ENCODE measurements around the gene GYG1.

Gene GYG1

DNA sequence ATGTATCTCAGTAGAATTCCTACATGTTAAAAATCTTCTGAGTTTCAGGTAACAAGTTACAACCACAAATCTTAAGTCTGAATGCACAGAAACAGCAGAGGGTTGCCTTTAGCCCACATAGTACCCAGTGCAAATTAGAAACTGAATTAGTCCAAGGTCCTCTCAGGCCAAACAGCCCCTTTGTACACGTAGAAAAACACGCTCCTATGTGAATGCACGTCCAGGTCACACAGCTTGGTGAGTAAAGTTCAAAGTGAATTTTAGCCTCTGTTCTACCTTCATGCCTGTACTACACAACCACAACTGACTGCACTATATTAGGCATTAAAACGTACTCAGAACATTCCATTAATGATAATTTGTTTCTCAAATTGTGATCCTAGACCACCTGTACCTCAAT lies 46.3 kb downstream of the GYG1 start:
- no peak overlapping the region for H3K9ac ChIP-seq (ENCODE audit: low read depth in 1 of 2, low read length in 2 of 2)
- no peak overlapping the region for H3K4me3 ChIP-seq (ENCODE audit: low read length in 2 of 2)
- H3K27me3 ChIP-seq (ENCODE audit: control insufficient read depth in 2 of 2, insufficient read depth in 2 of 2, low read length in 2 of 2) = no peaks in the 10 kb centered on the region
- no peaks in the 10 kb centered on the region for H3K4me1 ChIP-seq (ENCODE audit: control insufficient read depth in 2 of 2, insufficient read depth in 2 of 2, low read length in 2 of 2)
- H3K27ac ChIP-seq (ENCODE audit: low read depth in 2 of 2, low read length in 2 of 2) = no peak overlapping the region
- H3K9me3 ChIP-seq (ENCODE audit: control insufficient read depth in 2 of 2, low read length in 2 of 2) = no peaks in the 10 kb centered on the region
- peaks cover 0 to 8% of the 10 kb centered on the region in 2 donors for H3K36me3 ChIP-seq (ENCODE audit: control insufficient read depth in 2 of 2, insufficient read depth in 2 of 2, low read length in 2 of 2)

GRCh38 chr3:149038322-149038721 lies 47.0 kb downstream of the GYG1 start:
- peaks cover 0 to 8% of the 10 kb centered on the region in 2 donors for H3K36me3 ChIP-seq (ENCODE audit: control insufficient read depth in 2 of 2, insufficient read depth in 2 of 2, low read length in 2 of 2)

GRCh38 chr3:149042789-149043386 lies 51.5 kb downstream of the GYG1 start:
- Histone ChIP-seq H3K36me3 (ENCODE audit: control insufficient read depth in 2 of 2, insufficient read depth in 2 of 2, low read length in 2 of 2) (peaks cover 1 to 3% of the 10 kb centered on the region in 2 donors), H3K4me3 (ENCODE audit: low read length in 2 of 2) (no peak overlapping the region), H3K9ac (ENCODE audit: low read depth in 1 of 2, low read length in 2 of 2) (no peak overlapping the region), H3K27me3 (ENCODE audit: control insufficient read depth in 2 of 2, insufficient read depth in 2 of 2, low read length in 2 of 2) (no peaks in the 10 kb centered on the region), H3K4me1 (ENCODE audit: control insufficient read depth in 2 of 2, insufficient read depth in 2 of 2, low read length in 2 of 2) (no peaks in the 10 kb centered on the region), H3K27ac (ENCODE audit: low read depth in 2 of 2, low read length in 2 of 2) (no peak overlapping the region), H3K9me3 (ENCODE audit: control insufficient read depth in 2 of 2, low read length in 2 of 2) (no peaks in the 10 kb centered on the region)

More at GRCh38 chr3:149038322-149038721, 47.0 kb downstream of the GYG1 start:
- H3K9me3 ChIP-seq (ENCODE audit: control insufficient read depth in 2 of 2, low read length in 2 of 2) = no peaks in the 10 kb centered on the region
- no peaks in the 10 kb centered on the region for H3K27me3 ChIP-seq (ENCODE audit: control insufficient read depth in 2 of 2, insufficient read depth in 2 of 2, low read length in 2 of 2)
- no peak overlapping the region for H3K9ac ChIP-seq (ENCODE audit: low read depth in 1 of 2, low read length in 2 of 2)
- H3K4me3 ChIP-seq (ENCODE audit: low read length in 2 of 2) = no peak overlapping the region
- no peaks in the 10 kb centered on the region for H3K4me1 ChIP-seq (ENCODE audit: control insufficient read depth in 2 of 2, insufficient read depth in 2 of 2, low read length in 2 of 2)
- no peak overlapping the region for H3K27ac ChIP-seq (ENCODE audit: low read depth in 2 of 2, low read length in 2 of 2)

DNA sequence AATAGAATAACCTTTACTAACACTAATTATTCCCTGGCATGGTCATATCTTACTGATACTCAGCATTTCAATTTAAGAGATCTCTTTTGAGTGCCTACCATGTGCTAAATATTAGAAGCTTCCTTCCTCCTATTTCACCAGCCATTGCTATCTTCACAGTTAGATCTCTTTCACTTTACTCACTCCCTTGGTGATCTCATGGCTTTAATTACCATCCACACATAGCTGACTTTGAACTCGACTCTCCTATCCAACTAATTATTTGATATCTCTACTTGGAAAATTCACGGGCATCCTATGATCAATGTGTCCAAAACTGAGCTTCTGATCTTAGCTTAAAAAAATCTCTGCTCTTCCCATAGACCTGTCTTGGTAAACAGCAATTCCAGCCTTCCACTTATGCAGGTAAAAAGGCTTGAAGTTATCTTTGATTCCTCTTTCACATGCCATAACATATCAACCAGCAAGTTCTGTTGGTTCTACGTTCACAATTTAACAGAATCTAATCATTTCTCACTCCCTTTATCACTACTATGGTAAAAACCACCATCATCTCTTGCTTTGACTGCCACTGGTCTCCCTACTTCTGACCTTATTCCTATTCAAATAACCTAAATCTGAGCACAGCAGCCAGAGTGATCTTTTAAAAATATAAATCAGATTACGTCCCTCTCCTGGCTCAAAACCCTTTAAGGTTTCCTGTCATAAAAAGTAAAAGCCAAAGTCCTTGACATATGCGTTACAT lies 53.2 kb downstream of the GYG1 start:
- Histone ChIP-seq H3K27me3 (ENCODE audit: control insufficient read depth in 2 of 2, insufficient read depth in 2 of 2, low read length in 2 of 2) (no peaks in the 10 kb centered on the region), H3K9ac (ENCODE audit: low read depth in 1 of 2, low read length in 2 of 2) (no peak overlapping the region), H3K4me1 (ENCODE audit: control insufficient read depth in 2 of 2, insufficient read depth in 2 of 2, low read length in 2 of 2) (no peaks in the 10 kb centered on the region), H3K27ac (ENCODE audit: low read depth in 2 of 2, low read length in 2 of 2) (no peak overlapping the region), H3K9me3 (ENCODE audit: control insufficient read depth in 2 of 2, low read length in 2 of 2) (no peaks in the 10 kb centered on the region), H3K36me3 (ENCODE audit: control insufficient read depth in 2 of 2, insufficient read depth in 2 of 2, low read length in 2 of 2) (peaks cover 2 to 5% of the 10 kb centered on the region in 2 donors), H3K4me3 (ENCODE audit: low read length in 2 of 2) (no peak overlapping the region)

- Histone ChIP-seq H3K36me3 (ENCODE audit: control insufficient read depth in 2 of 2, insufficient read depth in 2 of 2, low read length in 2 of 2) (peaks cover 0 to 12% of the 10 kb centered on the region in 2 donors), H3K4me3 (ENCODE audit: low read length in 2 of 2) (no peak overlapping the region), H3K27ac (ENCODE audit: low read depth in 2 of 2, low read length in 2 of 2) (no peak overlapping the region), H3K9me3 (ENCODE audit: control insufficient read depth in 2 of 2, low read length in 2 of 2) (no peaks in the 10 kb centered on the region), H3K27me3 (ENCODE audit: control insufficient read depth in 2 of 2, insufficient read depth in 2 of 2, low read length in 2 of 2) (no peaks in the 10 kb centered on the region), H3K4me1 (ENCODE audit: control insufficient read depth in 2 of 2, insufficient read depth in 2 of 2, low read length in 2 of 2) (no peaks in the 10 kb centered on the region), H3K9ac (ENCODE audit: low read depth in 1 of 2, low read length in 2 of 2) (no peak overlapping the region)
Observed at GRCh38 chr3:149055575-149055974, 64.2 kb downstream of the GYG1 start.

GRCh38 chr3:149058198-149058597 lies 66.9 kb downstream of the GYG1 start:
- Histone ChIP-seq H3K4me1 (ENCODE audit: control insufficient read depth in 2 of 2, insufficient read depth in 2 of 2, low read length in 2 of 2) (no peaks in the 10 kb centered on the region), H3K4me3 (ENCODE audit: low read length in 2 of 2) (no peak overlapping the region), H3K27me3 (ENCODE audit: control insufficient read depth in 2 of 2, insufficient read depth in 2 of 2, low read length in 2 of 2) (no peaks in the 10 kb centered on the region), H3K9me3 (ENCODE audit: control insufficient read depth in 2 of 2, low read length in 2 of 2) (no peaks in the 10 kb centered on the region), H3K36me3 (ENCODE audit: control insufficient read depth in 2 of 2, insufficient read depth in 2 of 2, low read length in 2 of 2) (peaks cover 0 to 8% of the 10 kb centered on the region in 2 donors), H3K9ac (ENCODE audit: low read depth in 1 of 2, low read length in 2 of 2) (no peak overlapping the region), H3K27ac (ENCODE audit: low read depth in 2 of 2, low read length in 2 of 2) (no peak overlapping the region)

GRCh38 chr3:149058602-149059001 lies 67.3 kb downstream of the GYG1 start:
- Histone ChIP-seq H3K4me3 (ENCODE audit: low read length in 2 of 2) (no peak overlapping the region), H3K4me1 (ENCODE audit: control insufficient read depth in 2 of 2, insufficient read depth in 2 of 2, low read length in 2 of 2) (no peaks in the 10 kb centered on the region), H3K36me3 (ENCODE audit: control insufficient read depth in 2 of 2, insufficient read depth in 2 of 2, low read length in 2 of 2) (peaks cover 0 to 5% of the 10 kb centered on the region in 2 donors), H3K27ac (ENCODE audit: low read depth in 2 of 2, low read length in 2 of 2) (no peak overlapping the region), H3K27me3 (ENCODE audit: control insufficient read depth in 2 of 2, insufficient read depth in 2 of 2, low read length in 2 of 2) (no peaks in the 10 kb centered on the region), H3K9ac (ENCODE audit: low read depth in 1 of 2, low read length in 2 of 2) (no peak overlapping the region), H3K9me3 (ENCODE audit: control insufficient read depth in 2 of 2, low read length in 2 of 2) (no peaks in the 10 kb centered on the region)

- Histone ChIP-seq H3K27ac (ENCODE audit: low read depth in 2 of 2, low read length in 2 of 2) (no peak overlapping the region), H3K4me1 (ENCODE audit: control insufficient read depth in 2 of 2, insufficient read depth in 2 of 2, low read length in 2 of 2) (no peaks in the 10 kb centered on the region), H3K9me3 (ENCODE audit: control insufficient read depth in 2 of 2, low read length in 2 of 2) (no peaks in the 10 kb centered on the region), H3K36me3 (ENCODE audit: control insufficient read depth in 2 of 2, insufficient read depth in 2 of 2, low read length in 2 of 2) (peaks cover 0 to 5% of the 10 kb centered on the region in 2 donors), H3K27me3 (ENCODE audit: control insufficient read depth in 2 of 2, insufficient read depth in 2 of 2, low read length in 2 of 2) (no peaks in the 10 kb centered on the region), H3K9ac (ENCODE audit: low read depth in 1 of 2, low read length in 2 of 2) (no peak overlapping the region), H3K4me3 (ENCODE audit: low read length in 2 of 2) (no peak overlapping the region)
Observed at GRCh38 chr3:149061776-149062175, 70.4 kb downstream of the GYG1 start.

DNA sequence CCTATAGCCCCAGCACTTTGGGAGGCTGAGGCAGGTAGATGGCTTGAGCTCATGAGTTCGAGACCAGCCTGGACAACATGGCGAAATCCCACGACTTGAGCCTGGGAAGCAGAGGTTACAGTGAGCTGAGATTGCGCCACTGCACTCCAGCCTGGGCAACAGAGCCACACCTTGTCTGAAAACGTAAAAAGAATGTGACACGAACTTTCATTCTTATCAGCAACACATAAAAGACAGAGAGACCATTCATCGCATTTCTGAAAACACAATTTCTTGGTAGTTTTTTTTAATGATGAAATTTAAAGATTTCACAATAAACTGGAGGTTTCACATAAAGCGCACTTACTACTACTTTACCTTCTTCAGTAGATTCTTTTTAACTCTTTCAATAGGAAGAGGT lies 76.5 kb downstream of the GYG1 start:
- H3K4me1 ChIP-seq (ENCODE audit: control insufficient read depth in 2 of 2, insufficient read depth in 2 of 2, low read length in 2 of 2) = no peaks in the 10 kb centered on the region
- no peaks in the 10 kb centered on the region for H3K9me3 ChIP-seq (ENCODE audit: control insufficient read depth in 2 of 2, low read length in 2 of 2)
- H3K27me3 ChIP-seq (ENCODE audit: control insufficient read depth in 2 of 2, insufficient read depth in 2 of 2, low read length in 2 of 2) = no peaks in the 10 kb centered on the region
- H3K9ac ChIP-seq (ENCODE audit: low read depth in 1 of 2, low read length in 2 of 2) = no peak overlapping the region
- H3K4me3 ChIP-seq (ENCODE audit: low read length in 2 of 2) = no peak overlapping the region
- H3K27ac ChIP-seq (ENCODE audit: low read depth in 2 of 2, low read length in 2 of 2) = no peak overlapping the region
- peaks cover 6% of the 10 kb centered on the region in 2 donors for H3K36me3 ChIP-seq (ENCODE audit: control insufficient read depth in 2 of 2, insufficient read depth in 2 of 2, low read length in 2 of 2)
